Spleen (tissue), 11 donors: Measurements from ENCODE around the gene EDC3. TPM values are rescaled to one million over a fixed set of nuclear protein-coding genes. Genes with fewer than 3 reads are reported as not detected.

Experiments
- DNase-seq: peaks from one replicate; pipeline ENCODE4 v3.0.0-alpha.2; 2020
- H3K27ac ChIP-seq, 8 donors: fragments of 200-600 bp; sonication (generic) in 7 of 8; 1 replicate in 4 of 8; 2 replicates in 4 of 8; pipeline versions ENCODE4 v1.5.0 to v1.8.0; 2016 to 2021; ENCODE audit warnings: inconsistent platforms in 4 of 8, mild to moderate bottlenecking in 4 of 8, moderate library complexity in 1 of 8
- H3K27me3 ChIP-seq, 7 donors: fragments of 200-600 bp; sonication (generic) in 6 of 7; replicated peaks in 1 of 7; 1 replicate in 4 of 7; 2 replicates in 3 of 7; pipeline versions ENCODE4 v1.5.0 to v1.8.0; 2016 to 2021; ENCODE audit warnings: inconsistent platforms in 3 of 7, mild to moderate bottlenecking in 1 of 7
- H3K36me3 ChIP-seq, 6 donors: fragments of 200-600 bp; sonication (generic) in 5 of 6; 1 replicate in 4 of 6; 2 replicates in 2 of 6; pipeline versions ENCODE4 v1.5.0 to v1.8.0; 2016 to 2021; ENCODE audit warnings: inconsistent platforms in 2 of 6
- H3K4me1 ChIP-seq, 6 donors: fragments of 200-600 bp; sonication (generic) in 5 of 6; 1 replicate in 3 of 6; 2 replicates in 3 of 6; pipeline versions ENCODE4 v1.5.0 to v1.8.0; 2016 to 2021; ENCODE audit warnings: inconsistent platforms in 3 of 6
- H3K4me3 ChIP-seq, 8 donors: fragments of 200-600 bp; sonication (generic) in 7 of 8; 1 replicate in 4 of 8; 2 replicates in 4 of 8; pipeline versions ENCODE4 v1.5.0 to v1.8.0; 2016 to 2021; ENCODE audit warnings: inconsistent platforms in 4 of 8, mild to moderate bottlenecking in 4 of 8, moderate library complexity in 2 of 8
- H3K9me3 ChIP-seq, 8 donors: fragments of 200-600 bp; sonication (generic) in 7 of 8; 1 replicate in 4 of 8; 2 replicates in 4 of 8; pipeline versions ENCODE4 v1.5.0 to v1.8.0; 2016 to 2021; ENCODE audit warnings: inconsistent platforms in 4 of 8
- CTCF ChIP-seq, 11 experiments: fragments of 200-600 bp in 7 of 11; fragments of 450-650 bp in 4 of 11; sonication (generic) in 4 of 11; IDR thresholded peaks in 8 of 11; conservative IDR thresholded peaks in 3 of 11; 1 replicate in 7 of 11; 2 replicates in 4 of 11; pipeline versions ENCODE4 v1.4.0 to v1.8.0; 2016 to 2021; ENCODE audit warnings: antibody characterized with exemption in 11 of 11, inconsistent platforms in 4 of 11, mild to moderate bottlenecking in 1 of 11
- POLR2A ChIP-seq, 3 donors: fragments of 450-650 bp; IDR thresholded peaks; one replicate each; pipeline ENCODE4 v1.5.1; 2017; ENCODE audit warnings: antibody characterized with exemption in 3 of 3, mild to moderate bottlenecking in 1 of 3
- POLR2AphosphoS5 ChIP-seq, 3 donors: sonication (generic); formaldehyde crosslinking; IDR thresholded peaks; one replicate each; pipeline ENCODE4 v1.5.1; 2017; ENCODE audit warnings: antibody characterized with exemption in 3 of 3
- WGBS, 5 donors: extraction: QIAGEN DNeasy Blood & Tissue Kit in 3 of 5; methylation state at CpG; one replicate each; pipeline versions ENCODE4 v1.1.5 to v1.1.7; 2013 to 2018; 5-methylcytosine and 5-hydroxymethylcytosine counted together
- intact Hi-C: fragments of 100-400 bp; cut with DNase I; formaldehyde crosslinking; loops from one replicate; pipeline ENCODE4 v1.15.0; 2023; ENCODE audit warnings: low total_unique reads
- polyA plus RNA-seq, 3 donors: library from polyadenylated mRNA; stranded (reverse); fragments of 200-250 nt; gene quantifications; one replicate each; pipeline ENCODE4 v1.2.1, GENCODE V29; 2013
- total RNA-seq, 7 donors: library from RNA; depleted of rRNA in 3 of 7; stranded (reverse); fragments of >200 nt in 3 of 7; fragmentation: NEBNext Ultra II Directional in 4 of 7; extraction: Animal tissue kit (Norgen Biotek cat#: 25700) in 4 of 7; gene quantifications; one replicate each; pipeline versions ENCODE4 v1.1.0 to v1.2.1, GENCODE V29; 2016 to 2021
- donor health status: healthy with polysubstance abuse.
- donor health status: DM: no; HTN: no; CAD: no; lungs with moderate emphysema.
- donor health status: DM: no; HTN: no; CAD: no.
- donor health status: Bipolar disorder and iron deficiency.
- donor health status: healthy.
- donor health status: DM: no; HTN: no; CAD: no.
- donor health status: DM: yes; HTN: yes; CAD: no.

Gene EDC3
- total and polyA plus RNA-seq, 10 donors, result 8.3 to 32.5 (median 17.9) TPM

- no peak overlapping the region for H3K4me3 ChIP-seq
- peaks cover 9 to 29% (median 21%) of the 10 kb centered on the region in 6 donors for H3K4me1 ChIP-seq
- intact Hi-C loops, result no loop called here
- H3K27me3 ChIP-seq, result no peaks in the 10 kb centered on the region
- no peak for DNase-seq
- 82 to 98% (median 93%) methylated on average over 9 to 13 of the region's 13 CpGs for WGBS, 5 donors
- no peaks in the 10 kb centered on the region for H3K9me3 ChIP-seq
- no peaks in the 10 kb centered on the region for H3K36me3 ChIP-seq
- H3K27ac ChIP-seq, result no peak overlapping the region
- TF ChIP-seq POLR2A (IDR thresholded peaks at IDR 0.05), result no peak
- TF ChIP-seq POLR2AphosphoS5 (IDR thresholded peaks at IDR 0.05), result no peak
- TF ChIP-seq CTCF (IDR thresholded peaks at IDR 0.05 in 8 of 11, conservative IDR thresholded peaks at IDR 0.05 in 3 of 11), result no peak
These were observed 92.6 kb downstream of the EDC3 start for GRCh38 chr15:74603026-74603788.

- Histone ChIP-seq H3K27ac (peak overlapping the region in 7 of 8 donors; percentile 87 to 93 (median 89)), H3K4me3 (peak overlapping the region in 7 of 8 donors; percentile 52 to 83 (median 61)), H3K9me3 (no peaks in the 10 kb centered on the region), H3K4me1 (peaks cover 9 to 31% (median 21%) of the 10 kb centered on the region in 6 donors), H3K27me3 (no peaks in the 10 kb centered on the region), H3K36me3 (peaks cover 0 to 22% (median 12%) of the 10 kb centered on the region in 6 donors)
- WGBS, 5 donors, result 73 to 88% (median 84%) methylated on average over 15 of the region's 15 CpGs
- no peak for DNase-seq
- TF ChIP-seq CTCF (IDR thresholded peaks at IDR 0.05 in 8 of 11, conservative IDR thresholded peaks at IDR 0.05 in 3 of 11), result no peak
- intact Hi-C loops, result no loop called here
These were observed 96.7 kb downstream of the EDC3 start for GRCh38 chr15:74599156-74599555.

- TF ChIP-seq POLR2AphosphoS5 (IDR thresholded peaks at IDR 0.05), result peak; percentile 93 to 95 (median 94)
- peak in 1 of 3 donors; percentile 44 for TF ChIP-seq POLR2A (IDR thresholded peaks at IDR 0.05)
- TF ChIP-seq CTCF (IDR thresholded peaks at IDR 0.05 in 8 of 11, conservative IDR thresholded peaks at IDR 0.05 in 3 of 11), result peak in 1 of 11 experiments; percentile 3
- WGBS, 5 donors, result 1 to 3% (median 1%) methylated on average over 26 of the region's 26 CpGs
- Histone ChIP-seq H3K4me3 (peak overlapping the region; percentile 52 to 83 (median 62)), H3K9me3 (no peaks in the 10 kb centered on the region), H3K4me1 (peaks cover 9 to 31% (median 22%) of the 10 kb centered on the region in 6 donors), H3K27ac (peak overlapping the region; percentile 83 to 93 (median 88)), H3K36me3 (peaks cover 0 to 31% (median 21%) of the 10 kb centered on the region in 6 donors), H3K27me3 (no peaks in the 10 kb centered on the region)
- DNase-seq, result peak; percentile 96
- intact Hi-C loops, result no loop called here
These were observed 97.5 kb downstream of the EDC3 start for GRCh38 chr15:74598126-74598842.
